A673 (cell line): ENCODE data around the gene NEDD8. TPM values are rescaled to one million over a fixed set of nuclear protein-coding genes. Genes with fewer than 3 reads are reported as not detected.

ENCODE experiments used
- BruUV-seq: library from RNA; stranded (reverse); fragments of 400-500 nt; replicated peaks from 2 replicates; lab custom pipeline; 2021; lab: Mats Ljungman, UMichigan
- CTCF ChIA-PET: fragments of 300-600 bp; sonication (Branson Sonifier 250); formaldehyde crosslinking; loops from one replicate; lab custom pipeline; 2022; ENCODE audit warnings: antibody characterized with exemption; lab: Charles Lee
- POLR2A ChIA-PET: fragments of 300-600 bp; sonication (Branson Sonifier 250); formaldehyde crosslinking; loops from one replicate; lab custom pipeline; 2022; ENCODE audit warnings: antibody characterized with exemption; ENCODE audit not compliant: low non-redundant PET; lab: Charles Lee
- DNase-seq: peaks from one replicate; pipeline ENCODE4 v3.0.0-alpha.2; 2015; ENCODE audit warnings: low spot score
- H3K27ac ChIP-seq: fragments of 200-600 bp; sonication (generic); 2 replicates; pipeline ENCODE4 v1.5.1; 2016; ENCODE audit warnings: mixed run types, low read depth, mild to moderate bottlenecking, mixed read lengths, antibody characterized with exemption, low read length; ENCODE audit not compliant: poor library complexity, severe bottlenecking
- H3K27me3 ChIP-seq: fragments of 200-600 bp; sonication (generic); replicated peaks from 2 replicates; pipeline ENCODE4 v1.6.1; 2017; ENCODE audit warnings: mixed run types, low read depth, mild to moderate bottlenecking, mixed read lengths, antibody characterized with exemption, low read length; ENCODE audit not compliant: insufficient read depth, poor library complexity
- H3K36me3 ChIP-seq: fragments of 200-600 bp; sonication (generic); 2 replicates; pipeline ENCODE4 v1.6.1; 2016; ENCODE audit warnings: mixed run types, mild to moderate bottlenecking, mixed read lengths, antibody characterized with exemption, low read length; ENCODE audit not compliant: insufficient read depth, poor library complexity, severe bottlenecking
- H3K4me1 ChIP-seq: fragments of 200-600 bp; sonication (generic); 2 replicates; pipeline ENCODE4 v1.6.1; 2017; ENCODE audit warnings: mixed run types, mild to moderate bottlenecking, mixed read lengths, antibody characterized with exemption, low read length; ENCODE audit not compliant: insufficient read depth, poor library complexity, severe bottlenecking
- H3K4me3 ChIP-seq: fragments of 200-600 bp; sonication (generic); 2 replicates; pipeline ENCODE4 v1.5.1; 2016; ENCODE audit warnings: low read depth, mixed run types, mild to moderate bottlenecking, mixed read lengths, low read length; ENCODE audit not compliant: poor library complexity, severe bottlenecking
- H3K9me3 ChIP-seq: fragments of 200-600 bp; sonication (generic); 2 replicates; pipeline ENCODE4 v1.6.1; 2016; ENCODE audit warnings: mixed run types, low read depth, mild to moderate bottlenecking, mixed read lengths, antibody characterized with exemption, low read length; ENCODE audit not compliant: poor library complexity, severe bottlenecking
- EZH2 ChIP-seq: fragments of 200-600 bp; sonication (generic); IDR thresholded peaks from 2 replicates; pipeline ENCODE4 v1.6.1; 2017; ENCODE audit warnings: borderline replicate concordance, low read depth, mild to moderate bottlenecking, mixed read lengths, antibody characterized with exemption, low read length; ENCODE audit not compliant: poor library complexity, severe bottlenecking
- intact Hi-C: fragments of 100-400 bp; cut with micrococcal nuclease; formaldehyde crosslinking; loops from one replicate; pipeline ENCODE4 v1.10.0; 2022; ENCODE audit not compliant: unreplicated experiment
- total RNA-seq: library from RNA; stranded (reverse); gene quantifications from 2 replicates; pipeline ENCODE4 v1.2.3, GENCODE V29; 2021
- TF ChIP-seq, protein P1 (sequence below): fragments of 300-800, 200-600 bp; sonication (generic); conservative IDR thresholded peaks from 2 replicates; pipeline ENCODE4 v1.5.1; 2017; ENCODE audit warnings: low read depth, mild to moderate bottlenecking, antibody characterized with exemption, low read length, moderate library complexity, mixed read lengths

The NEDD8 gene
- total RNA-seq, 1 experiment from 2014 or later: 266 TPM

DNA sequence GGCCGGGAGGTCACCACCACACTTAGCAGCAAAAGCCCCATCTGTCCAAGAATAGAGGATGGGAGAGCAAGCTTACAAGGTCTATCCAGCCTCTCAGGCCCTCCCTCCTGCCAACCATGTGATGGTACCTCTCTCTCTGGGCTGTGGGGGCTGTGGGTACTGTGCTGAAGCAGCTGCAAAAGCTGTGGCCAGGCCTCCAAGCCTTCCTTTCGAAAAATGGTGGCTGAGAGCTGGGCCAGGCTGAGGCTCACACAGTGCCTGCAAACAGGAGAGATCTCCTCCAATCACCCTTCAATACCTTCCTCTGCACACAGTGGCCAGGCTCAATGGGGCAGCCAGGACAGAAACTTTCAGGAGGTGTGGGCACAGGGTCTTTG, 44.6 kb downstream of the NEDD8 start:
- TF ChIP-seq, protein P1, sequence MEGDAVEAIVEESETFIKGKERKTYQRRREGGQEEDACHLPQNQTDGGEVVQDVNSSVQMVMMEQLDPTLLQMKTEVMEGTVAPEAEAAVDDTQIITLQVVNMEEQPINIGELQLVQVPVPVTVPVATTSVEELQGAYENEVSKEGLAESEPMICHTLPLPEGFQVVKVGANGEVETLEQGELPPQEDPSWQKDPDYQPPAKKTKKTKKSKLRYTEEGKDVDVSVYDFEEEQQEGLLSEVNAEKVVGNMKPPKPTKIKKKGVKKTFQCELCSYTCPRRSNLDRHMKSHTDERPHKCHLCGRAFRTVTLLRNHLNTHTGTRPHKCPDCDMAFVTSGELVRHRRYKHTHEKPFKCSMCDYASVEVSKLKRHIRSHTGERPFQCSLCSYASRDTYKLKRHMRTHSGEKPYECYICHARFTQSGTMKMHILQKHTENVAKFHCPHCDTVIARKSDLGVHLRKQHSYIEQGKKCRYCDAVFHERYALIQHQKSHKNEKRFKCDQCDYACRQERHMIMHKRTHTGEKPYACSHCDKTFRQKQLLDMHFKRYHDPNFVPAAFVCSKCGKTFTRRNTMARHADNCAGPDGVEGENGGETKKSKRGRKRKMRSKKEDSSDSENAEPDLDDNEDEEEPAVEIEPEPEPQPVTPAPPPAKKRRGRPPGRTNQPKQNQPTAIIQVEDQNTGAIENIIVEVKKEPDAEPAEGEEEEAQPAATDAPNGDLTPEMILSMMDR: no peak
- TF ChIP-seq EZH2: no peak
- intact Hi-C loops: loop anchor here (5.0 kb wide), 1 partner anchor 40 kb away; the partner anchor contains the start of genes PSME2 and RNF31
- BruUV-seq: no TSS peak
- Histone ChIP-seq H3K9me3 (no peaks in the 10 kb centered on the region), H3K4me1 (peaks cover 9% of the 10 kb centered on the region), H3K36me3 (peaks cover 44% of the 10 kb centered on the region), H3K27ac (no peak overlapping the region), H3K27me3 (no peaks in the 10 kb centered on the region), H3K4me3 (peak overlapping the region; percentile 79)
- no peak for DNase-seq
- POLR2A ChIA-PET: no interaction called here
- CTCF ChIA-PET: no interaction called here

DNA sequence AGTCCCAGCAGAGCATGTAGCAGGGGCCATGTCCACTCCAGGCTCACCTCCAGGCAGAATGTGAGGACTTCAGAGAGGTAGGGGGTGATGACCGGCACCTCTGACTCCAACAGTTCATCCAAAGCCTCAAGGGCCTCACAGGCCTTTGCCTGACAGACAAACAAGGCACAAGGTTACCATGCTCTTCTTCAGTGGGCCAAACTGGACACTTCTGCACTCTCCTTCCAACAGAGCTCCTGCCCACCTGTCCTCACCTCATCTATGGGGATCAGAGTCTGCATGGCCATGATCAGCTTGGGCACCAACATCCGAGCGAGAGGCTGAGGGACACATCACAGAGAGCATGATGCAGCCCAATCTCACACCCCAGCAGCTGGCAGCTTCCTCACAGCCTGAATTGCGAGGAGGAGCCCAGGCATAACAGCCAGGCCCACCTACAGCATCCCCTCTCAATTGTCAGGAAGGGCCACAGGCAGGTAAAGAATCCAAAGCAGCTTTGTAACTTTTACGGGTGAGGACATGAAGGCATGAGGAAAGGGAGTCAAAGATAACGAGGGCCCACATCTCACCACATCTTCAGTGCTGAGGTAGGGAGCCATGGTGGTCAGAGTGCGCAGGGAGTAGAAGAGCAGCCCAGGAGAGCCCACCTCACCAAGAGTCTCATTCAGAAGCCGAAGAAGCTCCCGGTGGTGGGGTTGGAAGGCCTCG, 45.2 kb downstream of the NEDD8 start:
- no peaks in the 10 kb centered on the region for H3K27me3 ChIP-seq
- no peak for DNase-seq
- no peaks in the 10 kb centered on the region for H3K9me3 ChIP-seq
- peaks cover 9% of the 10 kb centered on the region for H3K4me1 ChIP-seq
- POLR2A ChIA-PET: no interaction called here
- BruUV-seq: no TSS peak
- H3K27ac ChIP-seq: no peak overlapping the region
- intact Hi-C loops: loop anchor here (5.0 kb wide), 1 partner anchor 40 kb away; the partner anchor contains the start of genes PSME2 and RNF31
- CTCF ChIA-PET: no interaction called here
- peaks cover 42% of the 10 kb centered on the region for H3K36me3 ChIP-seq
- TF ChIP-seq, protein P1: no peak
- no peak for TF ChIP-seq EZH2
- H3K4me3 ChIP-seq: no peak overlapping the region

DNA sequence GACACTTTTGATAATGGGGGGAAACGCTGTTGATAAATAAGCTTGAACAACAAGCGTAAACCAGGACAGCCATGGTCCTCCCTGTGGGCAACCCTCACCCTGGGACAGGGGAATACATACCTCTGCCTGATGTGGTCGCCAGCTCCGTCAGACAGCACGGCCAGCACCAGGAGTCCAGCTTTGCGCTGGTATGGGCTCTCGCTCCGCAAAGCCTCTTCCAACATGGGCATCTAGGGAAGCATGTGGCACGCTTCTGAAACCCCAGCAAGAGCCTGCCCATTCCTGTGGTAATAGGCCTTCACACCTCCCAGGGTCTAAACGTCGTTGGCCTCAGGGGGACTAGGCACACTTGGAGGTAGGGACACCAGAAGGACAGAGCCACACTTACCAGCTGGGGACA, 46.4 kb downstream of the NEDD8 start:
- peaks cover 50% of the 10 kb centered on the region for H3K36me3 ChIP-seq
- no TSS peak for BruUV-seq
- TF ChIP-seq, protein P1: no peak
- no peak for TF ChIP-seq EZH2
- no peak for DNase-seq
- ChIA-PET CTCF (no interaction called here), POLR2A (no interaction called here)
- no peak overlapping the region for H3K4me3 ChIP-seq
- intact Hi-C loops: loop anchor here (5.0 kb wide), 1 partner anchor 38 kb away; the partner anchor contains the start of genes PSME2 and RNF31
- H3K27ac ChIP-seq: no peak overlapping the region
- H3K9me3 ChIP-seq: no peaks in the 10 kb centered on the region
- peaks cover 9% of the 10 kb centered on the region for H3K4me1 ChIP-seq
- no peaks in the 10 kb centered on the region for H3K27me3 ChIP-seq
